Inferior parietal cortex (tissue), 1 donor: ENCODE data around the gene B3GNT5.
"Not testable (repeated sequence)": the region's sequence is repeated elsewhere in the genome, so short reads cannot be mapped to it uniquely, and the experiment has no call there.

Experiments used
- DNase-seq: peaks from one replicate; pipeline ENCODE4 v3.0.0-alpha.2; 2016; ENCODE audit errors: extremely low spot score

The B3GNT5 gene

GRCh38 chr3:183230251-183230650 is 22.8 kb upstream of the B3GNT5 start:
- not testable (repeated sequence) for DNase-seq

- DNase-seq = no peak
Measured at GRCh38 chr3:183230826-183231225, 22.2 kb upstream of the B3GNT5 start.

DNA sequence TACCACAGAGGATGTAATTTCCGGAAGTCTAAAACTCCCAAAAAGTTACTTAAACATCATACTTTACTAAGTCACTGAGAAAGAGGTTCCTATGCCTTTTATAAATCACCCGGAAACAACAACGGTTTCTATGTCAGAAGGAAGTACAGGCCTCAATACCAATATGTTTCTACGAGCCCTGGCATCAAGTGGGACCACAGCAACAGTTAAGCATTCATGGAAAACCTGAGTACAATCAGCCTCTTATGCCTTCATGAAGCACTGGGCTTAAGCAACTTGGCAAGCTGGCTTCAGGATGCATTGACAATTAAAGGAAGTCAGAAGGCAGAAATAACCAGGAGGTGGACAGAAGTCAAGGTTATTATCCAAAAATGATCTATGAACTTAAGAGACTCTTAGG is 19.1 kb upstream of the B3GNT5 start:
- DNase-seq = no peak

- no peak for DNase-seq
Measured at GRCh38 chr3:183239046-183239445, 14.0 kb upstream of the B3GNT5 start.

- no peak for DNase-seq
Measured at GRCh38 chr3:183242431-183242830, 10.6 kb upstream of the B3GNT5 start.

GRCh38 chr3:183244219-183244618 is 8.8 kb upstream of the B3GNT5 start:
- DNase-seq = no peak

GRCh38 chr3:183244981-183245476 is 8.0 kb upstream of the B3GNT5 start:
- DNase-seq = no peak

DNA sequence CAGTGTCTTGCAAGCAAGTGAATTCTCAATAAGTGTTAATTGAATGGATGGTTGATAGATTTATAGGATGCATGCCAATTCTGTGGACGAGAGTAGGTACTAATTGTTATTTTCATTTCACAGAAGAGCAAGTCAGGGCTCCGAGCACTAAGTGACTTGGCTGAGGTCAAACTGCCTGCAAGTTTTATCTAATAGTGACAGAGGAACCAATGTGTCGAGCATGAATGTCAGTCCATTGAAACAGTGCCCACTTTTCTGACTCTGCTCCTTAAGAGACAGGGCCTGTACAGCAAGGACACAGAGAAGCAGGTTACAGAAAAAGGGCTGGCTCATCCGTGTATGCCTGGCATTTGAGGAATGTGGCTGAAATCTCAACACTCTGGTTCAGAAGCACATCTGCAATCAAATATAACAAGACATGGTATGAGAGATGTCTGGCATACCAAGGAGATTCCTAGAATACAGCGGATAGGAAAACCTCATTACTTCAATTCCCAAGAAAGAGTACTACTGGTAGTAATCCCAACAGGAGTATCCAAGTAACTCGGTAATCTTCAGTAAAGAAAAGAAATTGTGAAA is 6.0 kb upstream of the B3GNT5 start:
- no peak for DNase-seq

DNA sequence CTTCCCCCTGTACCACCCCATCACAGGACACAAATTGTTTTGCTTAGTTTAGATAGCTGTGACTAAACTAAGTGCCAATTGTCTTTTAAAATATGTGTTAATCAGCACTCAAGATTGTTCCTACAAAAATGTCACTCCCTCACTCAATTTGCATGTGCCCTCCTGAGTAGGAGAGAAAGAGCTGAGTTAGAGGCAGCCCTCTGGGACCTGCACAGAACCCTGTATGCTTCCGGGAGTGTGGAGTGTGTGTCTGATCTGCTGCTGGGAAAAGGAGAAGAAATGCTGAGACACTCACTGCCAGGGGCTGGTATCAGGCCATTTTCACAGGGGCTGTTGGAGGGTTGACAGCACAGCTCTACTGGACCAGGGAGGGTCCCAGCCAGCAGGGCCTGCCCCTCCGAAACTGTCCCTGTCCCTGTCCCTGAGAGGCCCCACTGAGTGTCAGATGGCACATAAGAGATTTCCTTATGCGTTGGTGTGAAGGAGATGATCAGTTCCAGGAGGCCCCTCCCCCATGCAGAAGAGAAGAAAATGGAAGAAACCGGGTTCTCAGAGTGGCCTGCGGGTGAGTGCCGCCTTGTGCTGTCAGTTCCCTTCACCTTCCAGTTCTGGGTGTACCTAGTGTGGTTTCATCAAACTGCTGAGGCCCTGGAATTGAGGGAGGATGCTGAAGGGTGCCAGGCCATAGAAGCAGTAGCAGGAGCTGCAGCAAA is 3.9 kb upstream of the B3GNT5 start:
- DNase-seq = no peak

- no peak for DNase-seq
Measured at GRCh38 chr3:183252118-183252782, 803 bp upstream of the B3GNT5 start.

DNA sequence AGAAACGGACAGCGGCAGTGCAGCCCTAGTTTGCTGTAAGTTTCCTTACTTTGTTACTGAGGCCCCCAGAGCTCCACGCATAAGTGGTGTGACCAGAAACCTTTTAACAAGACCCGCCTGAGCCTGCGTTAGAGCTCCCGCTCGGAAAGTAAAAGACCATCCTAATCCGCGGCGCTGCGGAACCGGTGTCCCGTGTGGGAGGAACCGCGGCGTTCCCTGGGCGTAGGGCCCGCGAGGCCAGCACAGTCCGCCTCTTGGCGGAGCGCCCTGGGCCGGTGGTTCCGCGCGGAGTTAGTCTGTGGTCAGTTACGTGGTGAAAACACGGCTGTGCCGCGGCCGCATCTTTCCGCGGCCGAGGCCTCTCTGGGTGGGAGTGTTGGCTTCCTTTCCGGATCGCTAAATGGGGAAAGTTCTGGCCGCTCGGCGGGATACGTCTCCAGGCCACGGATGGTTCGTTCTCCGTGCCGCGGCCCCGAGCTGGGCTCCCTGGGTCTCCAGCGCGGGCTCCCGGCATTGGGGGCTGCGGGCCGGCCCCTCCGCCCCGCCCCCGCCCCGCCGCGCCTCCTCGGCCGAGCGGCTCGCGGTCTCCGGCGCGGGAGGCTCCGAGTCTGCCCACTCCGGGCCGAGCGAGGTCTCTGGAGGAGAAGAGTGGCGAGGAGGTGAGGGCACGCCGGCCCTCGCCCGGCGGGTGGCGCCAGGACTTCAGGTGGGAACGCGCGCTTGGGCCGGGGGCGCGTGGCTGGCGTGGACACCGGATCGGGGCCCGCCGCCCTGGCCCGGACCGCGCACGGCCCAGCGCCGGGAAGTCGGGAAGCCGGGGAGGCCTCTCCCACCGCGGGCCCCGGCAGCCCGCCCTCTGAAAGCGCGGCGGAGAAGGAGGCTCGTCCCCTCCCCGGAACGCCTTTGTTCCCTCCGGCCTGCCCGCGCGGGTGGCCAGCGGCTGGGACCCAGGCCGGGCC is 754 bp downstream of the B3GNT5 start:
- DNase-seq = no peak

- no peak for DNase-seq
Measured at GRCh38 chr3:183254487-183255347, 1.7 kb downstream of the B3GNT5 start.

GRCh38 chr3:183255348-183255730 is 2.3 kb downstream of the B3GNT5 start:
- no peak for DNase-seq

- no peak for DNase-seq
Measured at GRCh38 chr3:183259087-183259486, 6.0 kb downstream of the B3GNT5 start.

DNA sequence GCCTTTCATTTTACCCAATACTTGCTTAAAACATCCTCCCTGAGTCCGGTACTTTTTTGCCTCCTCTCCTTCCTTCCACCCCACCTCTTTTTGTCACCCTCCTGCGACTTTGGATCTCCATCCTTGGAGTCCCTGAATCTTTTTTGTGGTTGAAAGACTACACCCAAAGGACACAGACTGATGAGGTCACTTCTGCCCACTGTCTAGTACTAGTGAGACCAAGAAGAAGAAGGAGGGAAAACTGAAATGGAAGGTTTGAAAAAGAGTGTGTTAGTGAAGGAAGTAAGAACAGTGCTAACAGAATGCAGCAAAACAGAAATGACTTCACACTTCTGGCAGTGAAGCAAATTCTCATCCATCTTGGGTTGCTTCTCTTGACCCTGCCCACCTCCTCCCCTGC is 6.6 kb downstream of the B3GNT5 start:
- no peak for DNase-seq

DNA sequence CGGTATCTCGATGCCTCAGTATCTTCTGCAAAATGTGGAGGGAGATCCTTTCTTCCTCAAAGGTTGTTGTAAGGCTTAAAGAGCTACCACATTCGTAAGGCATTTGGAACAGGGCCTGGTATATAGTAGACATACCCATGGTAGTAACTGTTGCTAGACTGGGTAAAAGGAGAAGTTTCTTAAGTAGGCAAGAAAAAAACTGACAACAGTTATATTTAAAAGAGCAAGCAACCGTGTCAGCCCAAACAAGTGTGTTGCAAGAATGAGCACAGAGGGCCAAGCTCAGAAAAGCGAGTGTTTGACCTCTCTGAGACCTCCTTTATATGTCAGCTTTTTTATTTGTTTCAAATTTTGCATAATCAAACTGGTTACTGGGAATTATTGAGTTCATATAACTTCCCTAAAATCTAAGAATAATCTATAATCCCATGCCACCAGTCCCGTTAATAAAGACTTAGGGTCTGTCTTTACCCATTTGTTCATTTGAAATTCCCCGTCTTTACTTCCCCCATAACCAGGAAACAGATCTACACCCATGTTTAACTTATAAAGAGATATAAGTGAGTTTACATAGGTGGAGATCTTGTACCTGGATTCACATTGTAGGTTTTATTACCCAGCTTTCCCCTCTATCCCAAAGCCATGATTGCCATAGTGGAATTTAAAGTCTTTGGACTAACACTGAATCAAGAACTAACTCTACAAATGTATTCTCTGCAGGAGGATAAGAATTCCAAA is 7.3 kb downstream of the B3GNT5 start:
- no peak for DNase-seq

DNA sequence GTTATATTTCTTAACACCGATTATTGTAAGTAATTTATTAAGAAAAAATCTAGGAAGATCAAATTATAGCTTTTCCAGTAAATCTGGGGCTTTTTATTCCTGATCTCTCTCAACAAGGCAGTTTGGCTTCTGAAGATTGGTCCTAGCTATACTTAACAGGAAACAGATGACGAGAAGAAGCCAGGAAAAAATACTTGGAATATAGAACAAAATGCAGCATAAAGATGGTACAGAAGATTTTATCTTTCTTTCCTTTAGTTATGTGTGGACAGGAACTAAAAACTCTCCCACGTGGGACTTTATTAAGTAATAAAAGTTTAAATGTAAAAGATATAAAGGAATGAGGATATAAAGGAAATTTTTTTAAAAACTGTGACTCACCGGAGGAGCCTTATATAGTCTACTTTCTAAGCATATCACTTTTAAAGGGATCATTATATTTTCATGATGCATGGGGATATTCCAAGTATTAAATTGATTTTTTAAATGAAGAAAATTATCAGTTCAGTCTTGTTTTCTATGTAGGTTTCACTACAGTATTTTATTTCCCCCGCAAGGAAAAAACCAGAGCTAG is 8.2 kb downstream of the B3GNT5 start:
- DNase-seq = no peak

DNA sequence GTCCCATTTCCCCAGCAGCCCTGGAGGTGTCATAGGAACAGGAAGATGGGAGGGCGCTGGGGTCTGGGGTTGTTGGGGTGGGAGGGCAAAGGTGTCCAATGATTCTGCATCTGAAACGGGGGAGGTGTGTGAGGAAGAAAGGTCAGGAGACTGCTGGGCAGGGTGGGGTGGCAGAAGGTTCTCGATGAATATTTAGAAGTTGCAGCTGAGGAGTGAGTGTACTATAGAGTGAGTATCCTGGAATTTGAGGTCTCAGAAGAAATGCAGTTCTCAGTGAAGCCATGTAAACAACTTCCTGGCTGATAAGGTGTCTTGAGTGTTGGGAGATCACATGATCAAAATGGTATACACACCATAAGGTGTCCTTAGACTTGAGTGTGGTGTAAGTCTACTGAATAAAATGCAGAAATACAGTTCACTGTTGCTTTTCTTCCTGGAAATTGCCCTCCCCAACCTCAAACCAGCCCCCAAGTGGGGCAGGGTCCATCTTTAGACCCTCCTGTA is 9.9 kb downstream of the B3GNT5 start:
- DNase-seq = no peak

DNA sequence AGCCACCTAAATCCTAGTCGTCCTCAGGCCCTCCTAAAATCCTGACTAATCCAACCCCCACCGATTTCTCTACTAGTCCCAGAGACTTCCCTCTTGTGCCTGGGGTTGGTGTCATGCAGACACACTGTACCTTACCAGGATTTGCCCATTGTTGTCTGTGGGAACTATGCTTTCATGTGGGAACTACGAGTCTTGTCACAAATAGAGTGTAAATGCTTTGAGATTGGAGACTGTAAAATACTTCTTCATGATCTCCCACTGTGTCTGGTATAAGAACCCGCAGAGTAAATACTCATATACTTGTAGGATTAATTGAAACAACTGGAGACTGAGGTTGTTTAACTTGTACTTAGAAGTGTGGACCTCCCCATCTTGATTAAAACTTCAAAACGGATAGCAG is 11.2 kb downstream of the B3GNT5 start:
- no peak for DNase-seq

GRCh38 chr3:183265157-183265642 is 12.1 kb downstream of the B3GNT5 start:
- DNase-seq = no peak
